Lower leg skin (tissue), 4 donors: ENCODE data around the gene GTF2F1. TPM values are rescaled to one million over a fixed set of nuclear protein-coding genes. Genes with fewer than 3 reads are reported as not detected.

Experiments used
- DNase-seq, 2 donors: peaks; one replicate each; pipeline ENCODE4 v3.0.0-alpha.2; 2019; ENCODE audit warnings: low spot score in 2 of 2
- H3K4me3 ChIP-seq: fragments of 200-600 bp; sonication (generic); 2 replicates; pipeline ENCODE4 v1.5.1; 2017; ENCODE audit warnings: mild to moderate bottlenecking, low read depth; ENCODE audit not compliant: poor library complexity, severe bottlenecking
- CTCF ChIP-seq, 3 donors: fragments of 450-650 bp; IDR thresholded peaks; one replicate each; pipeline ENCODE4 v1.5.1; 2016; ENCODE audit warnings: antibody characterized with exemption in 3 of 3, mild to moderate bottlenecking in 3 of 3, moderate library complexity in 2 of 3
- POLR2A ChIP-seq, 2 donors: fragments of 450-650 bp; IDR thresholded peaks; one replicate each; pipeline ENCODE4 v1.6.1; 2016 to 2017; ENCODE audit warnings: antibody characterized with exemption in 2 of 2, mild to moderate bottlenecking in 1 of 2, moderate library complexity in 1 of 2
- WGBS, 2 donors: methylation state at CpG; one replicate each; pipeline ENCODE4 v1.1.5; 2018; 5-methylcytosine and 5-hydroxymethylcytosine counted together
- intact Hi-C: fragments of 100-400 bp; cut with DNase I; formaldehyde crosslinking; loops from one replicate; pipeline ENCODE4 v1.15.0; 2023; ENCODE audit warnings: low total_unique reads
- total RNA-seq, 4 donors: library from RNA; depleted of rRNA; stranded (reverse); fragments of >200 nt; gene quantifications; one replicate each; pipeline ENCODE4 v1.1.0, GENCODE V29; 2016

The GTF2F1 gene
- total RNA-seq, 4 donors from 2014 or later = 33.2 to 59.5 (median 43.1) TPM

- TF ChIP-seq POLR2A (IDR thresholded peaks at IDR 0.05) = no peak
- no peak for TF ChIP-seq CTCF (IDR thresholded peaks at IDR 0.05)
- H3K4me3 ChIP-seq = no peak overlapping the region
- intact Hi-C loops = no loop called here
- no peak for DNase-seq
- WGBS, 2 donors = 77% methylated on average over 19 to 20 of the region's 20 CpGs
These were observed 28.4 kb upstream of the GTF2F1 start for GRCh38 chr19:6421075-6422014.

GRCh38 chr19:6418562-6418932 is 25.6 kb upstream of the GTF2F1 start:
- no peak for DNase-seq
- intact Hi-C loops = no loop called here
- TF ChIP-seq CTCF (IDR thresholded peaks at IDR 0.05) (no peak), POLR2A (IDR thresholded peaks at IDR 0.05) (no peak)
- 93% methylated on average over 19 of the region's 19 CpGs for WGBS, 2 donors
- no peak overlapping the region for H3K4me3 ChIP-seq

GRCh38 chr19:6417713-6418561 is 25.0 kb upstream of the GTF2F1 start:
- WGBS, 2 donors = 79 to 80% methylated on average over 31 to 32 of the region's 33 CpGs
- no peak for TF ChIP-seq POLR2A (IDR thresholded peaks at IDR 0.05)
- no peak for TF ChIP-seq CTCF (IDR thresholded peaks at IDR 0.05)
- no peak overlapping the region for H3K4me3 ChIP-seq
- no peak for DNase-seq
- intact Hi-C loops = no loop called here

GRCh38 chr19:6416658-6417405 is 23.9 kb upstream of the GTF2F1 start:
- DNase-seq = no peak
- intact Hi-C loops = no loop called here
- H3K4me3 ChIP-seq = no peak overlapping the region
- 88 to 91% methylated on average over 24 to 29 of the region's 29 CpGs for WGBS, 2 donors
- no peak for TF ChIP-seq CTCF (IDR thresholded peaks at IDR 0.05)
- TF ChIP-seq POLR2A (IDR thresholded peaks at IDR 0.05) = no peak

GRCh38 chr19:6415591-6416190 is 22.7 kb upstream of the GTF2F1 start:
- H3K4me3 ChIP-seq = no peak overlapping the region
- intact Hi-C loops = no loop called here
- no peak for TF ChIP-seq CTCF (IDR thresholded peaks at IDR 0.05)
- TF ChIP-seq POLR2A (IDR thresholded peaks at IDR 0.05) = no peak
- 92 to 94% methylated on average over 31 to 32 of the region's 32 CpGs for WGBS, 2 donors
- DNase-seq = no peak
